K562 (cell line): ENCODE measurements around the gene ALDH18A1. TPM values are rescaled to one million over a fixed set of nuclear protein-coding genes. Genes with fewer than 3 reads are reported as not detected.

Experiments used
- ATAC-seq: fragments of 200-7000 bp; cut with Tn5 transposase; 3 replicates; pipeline ENCODE4 v1.9.1; 2020; ENCODE audit warnings: moderate library complexity
- BruUV-seq: library from RNA; stranded (reverse); fragments of 400-500 nt; replicated peaks from 2 replicates; lab custom pipeline; 2021; lab: Mats Ljungman, UMichigan
- CTCF ChIA-PET: fragments of 300-600 bp; formaldehyde crosslinking; extraction: SDS; loops from one replicate; lab custom pipeline; 2021; ENCODE audit warnings: low intra/inter-chr PET ratio; lab: Yijun Ruan, JAX
- POLR2A ChIA-PET: fragments of 300-600, 350-650 bp; sonication (Branson Sonifier 250); formaldehyde crosslinking; extraction: SDS; loops from one replicate; lab custom pipeline; 2021; ENCODE audit warnings: antibody characterized with exemption, inconsistent platforms; lab: Yijun Ruan, JAX
- DNase-seq, 4 experiments: peaks; one replicate each; pipeline versions ENCODE4 v3.0.0 to v3.0.0-alpha.2; 2011 to 2018; ENCODE audit warnings: low spot score in 3 of 4, mixed read lengths in 3 of 4; ENCODE audit errors: extremely low read depth in 1 of 4
- FAIRE-seq: peaks from 2 replicates; lab custom pipeline; 2011; peaks lifted over from hg19 to GRCh38; lab: Jason Lieb, UNC
- H2AFZ ChIP-seq: 2 replicates; pipeline ENCODE4 v1.6.0; 2011; ENCODE audit warnings: low read depth, low read length, control low read depth, inconsistent platforms
- H3K27ac ChIP-seq: fragments of 200-600 bp; 3 replicates; pipeline ENCODE4 v1.8.0; 2011; ENCODE audit warnings: low read depth, mild to moderate bottlenecking, control low read depth, inconsistent platforms, low read length, moderate library complexity, mixed read lengths; ENCODE audit errors: extremely low read depth
- H3K27me3 ChIP-seq, 2 experiments: fragments of 300-600 bp in 1 of 2; 2 replicates in 1 of 2; 3 replicates in 1 of 2; pipeline versions ENCODE4 v1.6.0 to v1.8.0; 2011; ENCODE audit warnings: inconsistent platforms in 2 of 2, low read length in 2 of 2, mild to moderate bottlenecking in 1 of 2, mixed read lengths in 1 of 2, moderate library complexity in 1 of 2; ENCODE audit not compliant: control insufficient read depth in 2 of 2, insufficient read depth in 2 of 2
- H3K36me3 ChIP-seq: fragments of 300-600 bp; 3 replicates; pipeline ENCODE4 v1.8.0; 2011; ENCODE audit warnings: mild to moderate bottlenecking, low read length, inconsistent platforms; ENCODE audit not compliant: control insufficient read depth, insufficient read depth
- H3K4me1 ChIP-seq, 2 experiments: fragments of 200-600 bp in 1 of 2; replicated peaks in 1 of 2; 2 replicates in 1 of 2; 3 replicates in 1 of 2; pipeline versions ENCODE4 v1.5.1 to v1.8.0; 2011; ENCODE audit warnings: inconsistent platforms in 2 of 2, low read length in 2 of 2, mild to moderate bottlenecking in 1 of 2, mixed read lengths in 1 of 2, moderate library complexity in 1 of 2; ENCODE audit not compliant: control insufficient read depth in 2 of 2, insufficient read depth in 2 of 2
- H3K4me2 ChIP-seq: 2 replicates; pipeline ENCODE4 v1.6.1; 2011; ENCODE audit warnings: low read length, control low read depth, inconsistent platforms, mixed read lengths; ENCODE audit not compliant: insufficient read depth
- H3K4me3 ChIP-seq: fragments of 200-600 bp; sonication (generic), shearing (Covaris generic); 2 replicates; pipeline ENCODE4 v1.5.1; 2016; ENCODE audit warnings: control low read depth, inconsistent platforms
- H3K79me2 ChIP-seq: fragments of 200-600 bp; 3 replicates; pipeline ENCODE4 v1.8.0; 2011; ENCODE audit warnings: low read length, inconsistent platforms; ENCODE audit not compliant: control insufficient read depth, insufficient read depth
- H3K9ac ChIP-seq, 2 experiments: 2 replicates each; pipeline versions ENCODE4 v1.6.0 to v1.6.1; 2011; ENCODE audit warnings: low read depth in 2 of 2, low read length in 2 of 2, control low read depth in 1 of 2, inconsistent platforms in 1 of 2, mild to moderate bottlenecking in 1 of 2, mixed read lengths in 1 of 2; ENCODE audit not compliant: insufficient read depth in 1 of 2
- H3K9me1 ChIP-seq: one replicate; pipeline ENCODE4 v1.6.0; 2011; ENCODE audit warnings: inconsistent platforms, mild to moderate bottlenecking, low read length, moderate library complexity; ENCODE audit not compliant: control insufficient read depth, insufficient read depth
- H3K9me3 ChIP-seq: replicated peaks from 2 replicates; pipeline ENCODE4 v1.5.1; 2011; ENCODE audit warnings: low read depth, low read length, inconsistent platforms; ENCODE audit not compliant: control insufficient read depth, insufficient read depth
- H4K20me1 ChIP-seq: replicated peaks from 2 replicates; pipeline ENCODE4 v1.6.1; 2011; ENCODE audit warnings: low read length, inconsistent platforms, mixed read lengths; ENCODE audit not compliant: control insufficient read depth, insufficient read depth
- CBX1 ChIP-seq: sonication (generic); IDR thresholded peaks from 2 replicates; pipeline ENCODE4 v1.6.1; 2016; ENCODE audit warnings: antibody characterized with exemption, low read depth, mild to moderate bottlenecking
- CREB1 ChIP-seq, 2 experiments: sonication (generic) in 1 of 2; formaldehyde crosslinking in 1 of 2; IDR thresholded peaks; 2 replicates each; pipeline versions ENCODE4 v1.6.1 to v1.8.0; 2012 to 2022; ENCODE audit warnings: inconsistent platforms in 1 of 2, mild to moderate bottlenecking in 1 of 2, missing genetic modification reagents in 1 of 2, moderate library complexity in 1 of 2
- GABPB2 ChIP-seq: fragments of 250-450 bp; sonication (Bioruptor Pico); conservative IDR thresholded peaks from 2 replicates; pipeline ENCODE4 v1.5.1; 2021; ENCODE audit warnings: mild to moderate bottlenecking
- HDGF ChIP-seq: fragments of 450-650 bp; IDR thresholded peaks from 2 replicates; pipeline ENCODE4 v1.6.1; 2016
- MEF2D ChIP-seq: conservative IDR thresholded peaks from 2 replicates; pipeline ENCODE4 v1.6.1; 2016; ENCODE audit warnings: low read depth, missing genetic modification characterization, missing compliant biosample characterization
- SMAD3 ChIP-seq: fragments of 450-650 bp; formaldehyde crosslinking; conservative IDR thresholded peaks from 2 replicates; pipeline ENCODE4 v1.4.0; 2020; ENCODE audit warnings: mild to moderate bottlenecking
- SRSF9 ChIP-seq: fragments of 200-400 bp; formaldehyde crosslinking; IDR thresholded peaks from 2 replicates; pipeline ENCODE4 v1.6.1; 2017; ENCODE audit warnings: low read depth, low read length, borderline replicate concordance
- ZNF76 ChIP-seq: fragments of 250-450 bp; sonication (Bioruptor Pico); IDR thresholded peaks from 2 replicates; pipeline ENCODE4 v1.4.0; 2020; ENCODE audit warnings: mild to moderate bottlenecking, moderate library complexity, borderline replicate concordance
- WGBS: fragments of 100-300 bp; shearing (Covaris generic); methylation state at CpG from one replicate; pipeline ENCODE4 v1.1.6; 2016; ENCODE audit warnings: low coverage, mixed read lengths; ENCODE audit not compliant: insufficient coverage; ENCODE audit errors: missing lambda C conversion rate; 5-methylcytosine and 5-hydroxymethylcytosine counted together
- in situ Hi-C: fragments of 300-500 bp; cut with MboI; formaldehyde crosslinking; loops from 4 replicates; pipeline ENCODE4 v1.15.0; 2018; ENCODE audit warnings: inconsistent platforms, mixed read lengths
- intact Hi-C: fragments of 100-400 bp; cut with micrococcal nuclease; formaldehyde crosslinking; loops from 2 replicates; pipeline ENCODE4 v1.14.2; 2022
- polyA plus RNA-seq, 8 experiments: library from polyadenylated mRNA; depleted of rRNA in 4 of 8; stranded (reverse) in 5 of 8; unstranded in 3 of 8; fragments of >200 nt; fragmentation: Nextera tagmentation in 2 of 8; fragmentation: Illumina TruSeq in 1 of 8; extraction: Ambion mirVana in 2 of 8; extraction: Trizol in 1 of 8; gene quantifications; 2 replicates each; pipeline versions ENCODE4 v1.2.1 to v1.2.3, GENCODE V29; 2011 to 2014; ENCODE audit warnings: inconsistent platforms in 1 of 8, missing spikeins in 1 of 8
- total RNA-seq, 7 experiments: library from RNA; depleted of rRNA in 6 of 7; stranded (reverse); fragments of >200 nt in 6 of 7; fragmentation: Illumina TruSeq in 2 of 7; extraction: Trizol in 2 of 7; gene quantifications; 2 replicates each; pipeline versions ENCODE4 v1.2.1 to v1.2.3, GENCODE V29; 2011 to 2021; ENCODE audit warnings: low replicate concordance in 1 of 7
- TF ChIP-seq, protein P1 (sequence below): sonication (generic); formaldehyde crosslinking; IDR thresholded peaks from 2 replicates; pipeline ENCODE4 v1.8.1; 2023; ENCODE audit warnings: mild to moderate bottlenecking, missing genetic modification reagents

ALDH18A1 gene
- total and polyA plus RNA-seq, 9 of the 15 experiments (the other 6 are each of a cell fraction or from before 2014, with no cell fraction given): 12.0 to 83.3 (median 43.8) TPM

DNA sequence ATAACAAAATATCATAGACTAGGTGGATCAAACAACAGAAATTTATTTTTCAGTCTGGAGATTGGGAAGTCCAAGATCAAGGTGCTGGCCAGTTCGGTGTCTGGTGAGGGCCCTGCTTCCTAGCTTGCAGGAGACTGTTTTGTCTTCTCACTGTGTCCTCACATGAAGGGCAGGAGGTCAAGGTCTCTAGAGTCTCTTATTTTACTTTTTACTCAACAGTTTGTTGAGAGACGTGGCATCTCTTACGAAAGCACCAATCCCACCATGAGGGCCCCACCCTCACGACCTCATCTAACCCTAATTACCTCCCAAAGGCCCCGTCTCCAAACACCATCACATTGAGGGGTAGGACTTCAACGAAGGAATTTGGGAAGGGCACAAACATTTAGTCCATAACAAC lies 54.1 kb downstream of the ALDH18A1 start:
- no peak overlapping the region for H3K9ac ChIP-seq
- TF ChIP-seq ZNF76 (CRISPR knock-in tag): no peak
- no peak for TF ChIP-seq SRSF9
- no peak for TF ChIP-seq MEF2D (tag)
- TF ChIP-seq, protein P1, sequence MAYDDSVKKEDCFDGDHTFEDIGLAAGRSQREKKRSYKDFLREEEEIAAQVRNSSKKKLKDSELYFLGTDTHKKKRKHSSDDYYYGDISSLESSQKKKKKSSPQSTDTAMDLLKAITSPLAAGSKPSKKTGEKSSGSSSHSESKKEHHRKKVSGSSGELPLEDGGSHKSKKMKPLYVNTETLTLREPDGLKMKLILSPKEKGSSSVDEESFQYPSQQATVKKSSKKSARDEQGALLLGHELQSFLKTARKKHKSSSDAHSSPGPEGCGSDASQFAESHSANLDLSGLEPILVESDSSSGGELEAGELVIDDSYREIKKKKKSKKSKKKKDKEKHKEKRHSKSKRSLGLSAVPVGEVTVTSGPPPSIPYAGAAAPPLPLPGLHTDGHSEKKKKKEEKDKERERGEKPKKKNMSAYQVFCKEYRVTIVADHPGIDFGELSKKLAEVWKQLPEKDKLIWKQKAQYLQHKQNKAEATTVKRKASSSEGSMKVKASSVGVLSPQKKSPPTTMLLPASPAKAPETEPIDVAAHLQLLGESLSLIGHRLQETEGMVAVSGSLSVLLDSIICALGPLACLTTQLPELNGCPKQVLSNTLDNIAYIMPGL (CRISPR knock-in tag): no peak
- TF ChIP-seq CBX1: no peak
- no peak for TF ChIP-seq CREB1 (IDR thresholded peaks at IDR 0.05)
- no peak for TF ChIP-seq CREB1 (CRISPR knock-in tag; IDR thresholded peaks at IDR 0.05)
- TF ChIP-seq HDGF: no peak
- no peak for TF ChIP-seq GABPB2 (CRISPR knock-in tag)
- TF ChIP-seq SMAD3: no peak

More for the DNA sequence above, 54.1 kb downstream of the ALDH18A1 start:
- BruUV-seq: no TSS peak
- Histone ChIP-seq H3K9me3 (no peaks in the 10 kb centered on the region), H3K36me3 (peaks cover 21% of the 10 kb centered on the region; the same call in 1 of the 3 replicates), H3K27ac (no peak overlapping the region), H2AFZ (no peak overlapping the region), H3K79me2 (no peaks in the 10 kb centered on the region), H4K20me1 (no peaks in the 10 kb centered on the region), H3K9me1 (no peaks in the 10 kb centered on the region), H3K4me2 (no peak overlapping the region), H3K27me3 (no peaks in the 10 kb centered on the region), H3K4me1 (no peaks in the 10 kb centered on the region), H3K4me3 (no peak overlapping the region)
- no peak for ATAC-seq
- FAIRE-seq: no peak
- intact Hi-C loops: no loop called here
- WGBS: 31% methylated on average over 6 of the region's 6 CpGs
- in situ Hi-C loops: loop anchor here (5.0 to 25.0 kb wide), 4 partner anchors 170 to 990 kb away; no protein-coding TSS in a partner anchor
- ChIA-PET CTCF (interaction anchor here (1.0 to 6.6 kb wide), 4 partner anchors 59 to 469 kb away, joined by 3 to 62 read pairs (median 20); no protein-coding TSS in a partner anchor), POLR2A (interaction anchor here (2.6 kb wide), 1 partner anchor 228 kb away, joined by 10 read pairs; no protein-coding TSS in a partner anchor)
- DNase-seq: no peak
